ACHN (cell line): ENCODE measurements around the gene YAP1.
A peak's percentile ranks its signal among the peaks of the same experiment; 100 is the strongest.

Source experiments
- DNase-seq: peaks from one replicate; pipeline ENCODE4 v3.0.0-alpha.2; 2015
- in situ Hi-C: cut with HindIII; loops from 2 replicates; pipeline ENCODE4 v1.10.0; 2017; ENCODE audit warnings: low sequenced_read_pairs, low pct_ligation_motif_present, low pct_unique_long_range_greater_than_20kb

Gene YAP1

GRCh38 chr11:102225689-102226568, 115.7 kb downstream of the YAP1 start:
- in situ Hi-C loops, result no loop called here

GRCh38 chr11:102226702-102227490, 116.6 kb downstream of the YAP1 start:
- in situ Hi-C loops, result no loop called here
- peak; percentile 51 for DNase-seq

More at GRCh38 chr11:102225689-102226568, 115.7 kb downstream of the YAP1 start:
- DNase-seq, result peak; percentile 87

GRCh38 chr11:102229510-102230123, 119.4 kb downstream of the YAP1 start:
- in situ Hi-C loops, result no loop called here
- DNase-seq, result no peak

- in situ Hi-C loops, result no loop called here
- no peak for DNase-seq
Measured at GRCh38 chr11:102230186-102230585, 119.9 kb downstream of the YAP1 start.

GRCh38 chr11:102230911-102231310, 120.7 kb downstream of the YAP1 start:
- in situ Hi-C loops, result no loop called here
- no peak for DNase-seq

GRCh38 chr11:102234779-102235439, 124.7 kb downstream of the YAP1 start:
- DNase-seq, result no peak
- in situ Hi-C loops, result no loop called here

GRCh38 chr11:102237096-102237735, 127.0 kb downstream of the YAP1 start:
- no peak for DNase-seq
- in situ Hi-C loops, result no loop called here

- in situ Hi-C loops, result no loop called here
- DNase-seq, result no peak
Measured at GRCh38 chr11:102238391-102238821, 128.2 kb downstream of the YAP1 start.

- no peak for DNase-seq
- in situ Hi-C loops, result no loop called here
Measured at GRCh38 chr11:102239448-102239847, 129.2 kb downstream of the YAP1 start.

- no peak for DNase-seq
- in situ Hi-C loops, result no loop called here
Measured at GRCh38 chr11:102239911-102240310, 129.7 kb downstream of the YAP1 start.

GRCh38 chr11:102240502-102240901, 130.3 kb downstream of the YAP1 start:
- in situ Hi-C loops, result no loop called here
- no peak for DNase-seq

- no peak for DNase-seq
- in situ Hi-C loops, result no loop called here
Measured at GRCh38 chr11:102241026-102241425, 130.8 kb downstream of the YAP1 start.

- in situ Hi-C loops, result no loop called here
- DNase-seq, result no peak
Measured at GRCh38 chr11:102243399-102243884, 133.2 kb downstream of the YAP1 start.

- DNase-seq, result peak; percentile 28
- in situ Hi-C loops, result no loop called here
Measured at GRCh38 chr11:102244681-102245409, 134.6 kb downstream of the YAP1 start.

- in situ Hi-C loops, result no loop called here
Measured at GRCh38 chr11:102251423-102251822, 141.2 kb downstream of the YAP1 start.

GRCh38 chr11:102252339-102252891, 142.2 kb downstream of the YAP1 start:
- in situ Hi-C loops, result no loop called here

More at GRCh38 chr11:102251423-102251822, 141.2 kb downstream of the YAP1 start:
- DNase-seq, result no peak

GRCh38 chr11:102253020-102253715, 142.9 kb downstream of the YAP1 start:
- DNase-seq, result no peak
- in situ Hi-C loops, result no loop called here

More at GRCh38 chr11:102252339-102252891, 142.2 kb downstream of the YAP1 start:
- DNase-seq, result no peak
